ENCODE results near the gene TH. TPM values are rescaled to one million over a fixed set of nuclear protein-coding genes. Genes with fewer than 3 reads are reported as not detected.

Gene TH
- total RNA-seq, 4 donors from 2014 or later: 0.27 TPM; not detected in 2

GRCh38 chr11:2168286-2169004, 3.2 kb downstream of the TH start:
- no peaks in the 10 kb centered on the region for H3K9me3 ChIP-seq
- WGBS, 2 donors (ENCODE audit: low coverage in 1 of 2): 46 to 60% methylated on average over 4 of the region's 33 CpGs
- ATAC-seq: no peak
- H3K27me3 ChIP-seq: peaks cover 84% of the 10 kb centered on the region
- no peaks in the 10 kb centered on the region for H3K36me3 ChIP-seq
- no peak overlapping the region for H3K27ac ChIP-seq
- H3K4me1 ChIP-seq: peaks cover 0 to 10% (median 7%) of the 10 kb centered on the region in 3 donors
- no peak overlapping the region for H3K4me3 ChIP-seq
- TF ChIP-seq POLR2AphosphoS5 (IDR thresholded peaks at IDR 0.05) (no peak), EP300 (IDR thresholded peaks at IDR 0.05) (no peak), POLR2A (IDR thresholded peaks at IDR 0.05) (no peak)
- TF ChIP-seq, protein P1, sequence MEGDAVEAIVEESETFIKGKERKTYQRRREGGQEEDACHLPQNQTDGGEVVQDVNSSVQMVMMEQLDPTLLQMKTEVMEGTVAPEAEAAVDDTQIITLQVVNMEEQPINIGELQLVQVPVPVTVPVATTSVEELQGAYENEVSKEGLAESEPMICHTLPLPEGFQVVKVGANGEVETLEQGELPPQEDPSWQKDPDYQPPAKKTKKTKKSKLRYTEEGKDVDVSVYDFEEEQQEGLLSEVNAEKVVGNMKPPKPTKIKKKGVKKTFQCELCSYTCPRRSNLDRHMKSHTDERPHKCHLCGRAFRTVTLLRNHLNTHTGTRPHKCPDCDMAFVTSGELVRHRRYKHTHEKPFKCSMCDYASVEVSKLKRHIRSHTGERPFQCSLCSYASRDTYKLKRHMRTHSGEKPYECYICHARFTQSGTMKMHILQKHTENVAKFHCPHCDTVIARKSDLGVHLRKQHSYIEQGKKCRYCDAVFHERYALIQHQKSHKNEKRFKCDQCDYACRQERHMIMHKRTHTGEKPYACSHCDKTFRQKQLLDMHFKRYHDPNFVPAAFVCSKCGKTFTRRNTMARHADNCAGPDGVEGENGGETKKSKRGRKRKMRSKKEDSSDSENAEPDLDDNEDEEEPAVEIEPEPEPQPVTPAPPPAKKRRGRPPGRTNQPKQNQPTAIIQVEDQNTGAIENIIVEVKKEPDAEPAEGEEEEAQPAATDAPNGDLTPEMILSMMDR (IDR thresholded peaks at IDR 0.05): no peak

DNA sequence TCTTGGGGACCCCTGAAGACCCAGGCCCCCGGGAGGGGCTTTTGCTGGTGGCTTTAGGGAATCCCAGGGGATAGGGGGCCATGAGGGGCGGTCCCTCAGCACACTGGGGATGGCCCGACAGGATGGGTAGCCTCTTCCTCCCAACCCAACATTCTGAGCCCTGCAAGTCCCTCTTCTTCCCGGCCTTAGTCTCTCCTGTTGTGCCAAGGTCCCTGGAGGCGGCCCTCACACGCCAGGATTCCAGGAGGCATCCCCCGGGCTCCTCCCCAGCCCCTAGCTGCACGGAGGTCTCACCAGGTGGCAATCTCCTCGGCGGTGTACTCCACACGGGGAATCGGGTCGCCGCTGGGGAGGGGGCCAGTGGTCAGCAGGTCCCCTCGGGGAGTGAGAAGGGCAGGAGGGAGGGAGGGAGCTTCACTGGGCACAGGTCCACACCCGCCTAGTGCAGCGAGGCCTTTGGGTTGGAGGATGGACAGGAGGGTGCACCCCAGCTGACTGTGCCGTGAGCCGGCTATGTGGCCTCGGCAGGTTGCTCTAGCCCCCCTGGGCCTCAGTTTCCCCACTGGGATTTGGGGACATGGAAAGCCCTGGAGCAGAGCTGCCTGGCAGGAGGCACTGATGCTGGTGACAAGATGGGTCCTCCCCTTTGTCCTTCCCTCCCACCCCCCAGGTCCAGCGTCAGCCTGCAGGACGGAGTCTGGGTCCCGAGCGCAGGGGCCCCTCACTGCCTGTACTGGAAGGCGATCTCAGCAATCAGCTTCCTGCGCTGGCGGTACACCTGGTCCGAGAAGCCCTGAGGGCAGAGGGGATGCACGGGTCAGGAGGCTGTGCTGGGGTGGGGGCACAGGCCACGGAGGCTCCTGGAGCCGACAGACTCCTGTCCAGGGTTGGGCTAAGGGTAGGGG, 4.2 kb downstream of the TH start:
- Histone ChIP-seq H3K27ac (no peak overlapping the region), H3K27me3 (peaks cover 92% of the 10 kb centered on the region), H3K4me1 (peaks cover 0 to 10% (median 7%) of the 10 kb centered on the region in 3 donors), H3K36me3 (no peaks in the 10 kb centered on the region), H3K4me3 (no peak overlapping the region), H3K9me3 (no peaks in the 10 kb centered on the region)
- ATAC-seq: no peak
- no peak for TF ChIP-seq EP300 (IDR thresholded peaks at IDR 0.05)
- TF ChIP-seq, protein P1 (IDR thresholded peaks at IDR 0.05): no peak
- no peak for TF ChIP-seq POLR2AphosphoS5 (IDR thresholded peaks at IDR 0.05)
- no peak for TF ChIP-seq POLR2A (IDR thresholded peaks at IDR 0.05)
- WGBS, 2 donors (ENCODE audit: low coverage in 1 of 2): no CpG with 5 or more reads among the region's 31 CpGs

DNA sequence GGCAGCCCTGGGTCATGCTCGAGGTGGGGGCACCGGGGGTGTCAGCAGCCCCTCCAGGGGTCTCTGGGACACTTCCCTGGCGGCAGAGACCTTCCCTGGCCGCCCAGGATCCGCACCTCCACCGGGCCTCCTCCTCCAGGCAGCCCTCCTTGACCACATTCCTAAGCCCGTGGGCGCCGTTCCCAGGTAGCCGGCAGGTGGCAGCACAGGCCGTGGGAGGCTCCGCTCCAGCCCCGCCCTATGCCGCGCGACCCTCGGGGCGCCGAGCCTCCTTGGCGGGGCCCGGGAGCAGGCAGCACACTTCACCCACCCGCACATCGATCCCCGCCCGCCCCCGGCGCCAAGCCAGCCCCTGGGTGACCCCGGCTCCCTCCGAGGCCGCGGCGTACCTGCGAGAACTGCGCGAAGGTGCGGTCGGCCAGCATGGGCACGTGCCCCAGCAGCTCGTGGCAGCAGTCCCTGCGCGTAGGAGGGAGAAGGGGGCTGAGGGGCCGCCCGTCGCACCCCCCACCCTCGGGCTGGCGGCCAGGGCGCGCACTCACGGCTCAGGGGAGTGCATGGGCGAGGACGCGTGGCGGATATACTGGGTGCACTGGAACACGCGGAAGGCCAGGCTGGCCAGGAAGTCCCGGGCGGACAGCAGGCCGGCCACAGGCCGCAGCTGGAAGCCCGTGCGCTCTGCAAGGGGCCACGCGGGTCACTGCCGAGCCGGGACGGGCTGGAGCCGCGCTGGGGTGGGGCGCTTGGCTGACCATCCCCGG, 5.3 kb downstream of the TH start:
- H3K4me1 ChIP-seq: peaks cover 0 to 10% (median 7%) of the 10 kb centered on the region in 3 donors
- H3K4me3 ChIP-seq: peak overlapping the region in 1 of 2 donors; percentile 32
- H3K27me3 ChIP-seq: peaks cover 92% of the 10 kb centered on the region
- no peaks in the 10 kb centered on the region for H3K36me3 ChIP-seq
- TF ChIP-seq, protein P1 (IDR thresholded peaks at IDR 0.05): peak in 3 of 4 experiments; percentile 17 to 67 (median 41)
- TF ChIP-seq POLR2A (IDR thresholded peaks at IDR 0.05): no peak
- ATAC-seq: no peak
- no peaks in the 10 kb centered on the region for H3K9me3 ChIP-seq
- H3K27ac ChIP-seq: no peak overlapping the region
- no CpG with 5 or more reads among the region's 70 CpGs for WGBS, 2 donors (ENCODE audit: low coverage in 1 of 2)

- Histone ChIP-seq H3K4me1 (peaks cover 0 to 10% (median 7%) of the 10 kb centered on the region in 3 donors), H3K27ac (no peak overlapping the region), H3K27me3 (peaks cover 96% of the 10 kb centered on the region), H3K36me3 (no peaks in the 10 kb centered on the region), H3K9me3 (no peaks in the 10 kb centered on the region), H3K4me3 (no peak overlapping the region)
- ATAC-seq: no peak
- no CpG with 5 or more reads among the region's 13 CpGs for WGBS, 2 donors (ENCODE audit: low coverage in 1 of 2)
- TF ChIP-seq EP300 (IDR thresholded peaks at IDR 0.05) (no peak), POLR2AphosphoS5 (IDR thresholded peaks at IDR 0.05) (no peak), POLR2A (IDR thresholded peaks at IDR 0.05) (no peak)
- TF ChIP-seq, protein P1 (IDR thresholded peaks at IDR 0.05): no peak
These were observed 6.0 kb downstream of the TH start for GRCh38 chr11:2165571-2165970.

Measured in gastroesophageal sphincter (tissue), 4 donors.